ENCODE measurements around the gene TGFBR3. TPM values are rescaled to one million over a fixed set of nuclear protein-coding genes. Genes with fewer than 3 reads are reported as not detected.
A peak's percentile ranks its signal among the peaks of the same experiment; 100 is the strongest.

TGFBR3 gene
- total and polyA plus RNA-seq, 12 donors = 6.6 to 36.7 (median 24.3) TPM

- no peaks in the 10 kb centered on the region for H3K9me3 ChIP-seq
- intact Hi-C loops (cut with DNase I) = loop anchor here (2.0 to 10.0 kb wide), 4 partner anchors 413 to 644 kb away; no protein-coding TSS in a partner anchor
Observed at GRCh38 chr1:91925644-91926435, 39.9 kb upstream of the TGFBR3 start.

GRCh38 chr1:91924146-91924545 lies 38.2 kb upstream of the TGFBR3 start:
- ATAC-seq (peak in 1 of 8 donors; percentile 16), DNase-seq (no peak)
- Histone ChIP-seq H3K36me3 (no peaks in the 10 kb centered on the region), H3K9me3 (no peaks in the 10 kb centered on the region), H3K27me3 (no peaks in the 10 kb centered on the region), H3K4me1 (peaks cover 0 to 8% (median 2%) of the 10 kb centered on the region in 9 donors), H3K27ac (peak overlapping the region in 1 of 10 donors; percentile 45), H3K4me3 (no peak overlapping the region)
- TF ChIP-seq CTCF (IDR thresholded peaks at IDR 0.05) = no peak
- 66 to 76% methylated on average over 2 of the region's 2 CpGs for WGBS, 2 donors
- intact Hi-C loops (cut with DNase I) = loop anchor here in 2 of 10 donors (5.0 to 10.0 kb wide), 2 partner anchors 117 to 639 kb away; no protein-coding TSS in a partner anchor

More at GRCh38 chr1:91925644-91926435, 39.9 kb upstream of the TGFBR3 start:
- no peak for TF ChIP-seq CTCF (IDR thresholded peaks at IDR 0.05)
- Histone ChIP-seq H3K36me3 (no peaks in the 10 kb centered on the region), H3K27me3 (no peaks in the 10 kb centered on the region), H3K4me3 (no peak overlapping the region), H3K4me1 (peaks cover 0 to 10% (median 3%) of the 10 kb centered on the region in 9 donors), H3K27ac (no peak overlapping the region)
- no peak for DNase-seq
- 89 to 92% methylated on average over 4 of the region's 4 CpGs for WGBS, 2 donors
- ATAC-seq = no peak

GRCh38 chr1:91919962-91920361 lies 34.0 kb upstream of the TGFBR3 start:
- no peak for TF ChIP-seq CTCF (IDR thresholded peaks at IDR 0.05)
- DNase-seq (no peak), ATAC-seq (no peak)
- 79 to 81% methylated on average over 8 of the region's 8 CpGs for WGBS, 2 donors
- H3K9me3 ChIP-seq = no peaks in the 10 kb centered on the region
- no peak overlapping the region for H3K27ac ChIP-seq
- peaks cover 0 to 5% (median 0%) of the 10 kb centered on the region in 9 donors for H3K4me1 ChIP-seq
- intact Hi-C loops (cut with DNase I) = loop anchor here in 2 of 10 donors (5.0 to 10.0 kb wide), 2 partner anchors 113 to 635 kb away; no protein-coding TSS in a partner anchor
- H3K27me3 ChIP-seq = no peaks in the 10 kb centered on the region
- no peaks in the 10 kb centered on the region for H3K36me3 ChIP-seq
- H3K4me3 ChIP-seq = no peak overlapping the region

- 64 to 66% methylated on average over 5 of the region's 5 CpGs for WGBS, 2 donors
Observed at GRCh38 chr1:91916811-91917460, 31.0 kb upstream of the TGFBR3 start.

More at GRCh38 chr1:91916811-91917460, 31.0 kb upstream of the TGFBR3 start:
- Histone ChIP-seq H3K27ac (no peak overlapping the region), H3K4me3 (no peak overlapping the region), H3K36me3 (no peaks in the 10 kb centered on the region), H3K4me1 (peaks cover 0 to 10% (median 0%) of the 10 kb centered on the region in 9 donors), H3K9me3 (no peaks in the 10 kb centered on the region), H3K27me3 (no peaks in the 10 kb centered on the region)
- DNase-seq (no peak), ATAC-seq (no peak)
- no peak for TF ChIP-seq CTCF (IDR thresholded peaks at IDR 0.05)
- intact Hi-C loops (cut with DNase I) = no loop called here
